SKM-1 (cell line): ENCODE results near the gene MST1.

Experiments
- DNase-seq: peaks from one replicate; lab custom pipeline; 2025; ENCODE audit not compliant: unreplicated experiment; lab: John Stamatoyannopoulos, UW

Gene MST1

GRCh38 chr3:49680493-49681231, 8.6 kb downstream of the MST1 start:
- no peak for DNase-seq

- no peak for DNase-seq
Measured at GRCh38 chr3:49675912-49676311, 13.4 kb downstream of the MST1 start.

GRCh38 chr3:49674497-49674983, 14.7 kb downstream of the MST1 start:
- DNase-seq: no peak

GRCh38 chr3:49673715-49674496, 15.4 kb downstream of the MST1 start, which contains the start of gene APEH:
APEH (plus strand) TSS chr3:49674351; CDS start chr3:49674402, 51 bp downstream.
- DNase-seq: no peak

- DNase-seq: no peak
Measured at GRCh38 chr3:49673121-49673714, 16.1 kb downstream of the MST1 start.

- no peak for DNase-seq
Measured at GRCh38 chr3:49671291-49672288, 17.7 kb downstream of the MST1 start.

- DNase-seq: no peak
Measured at GRCh38 chr3:49670940-49671290, 18.4 kb downstream of the MST1 start.

GRCh38 chr3:49669352-49669751, 19.9 kb downstream of the MST1 start:
- DNase-seq: no peak

- DNase-seq: no peak
Measured at GRCh38 chr3:49668861-49669260, 20.4 kb downstream of the MST1 start.

GRCh38 chr3:49668414-49668797, 20.9 kb downstream of the MST1 start:
- DNase-seq: no peak

GRCh38 chr3:49667701-49668413, 21.4 kb downstream of the MST1 start:
- no peak for DNase-seq

GRCh38 chr3:49666592-49666991, 22.7 kb downstream of the MST1 start:
- no peak for DNase-seq

- no peak for DNase-seq
Measured at GRCh38 chr3:49665822-49666519, 23.3 kb downstream of the MST1 start.

GRCh38 chr3:49664300-49664699, 25.0 kb downstream of the MST1 start:
- no peak for DNase-seq

- no peak for DNase-seq
Measured at GRCh38 chr3:49663831-49664230, 25.4 kb downstream of the MST1 start.

GRCh38 chr3:49662720-49663413, 26.4 kb downstream of the MST1 start:
- DNase-seq: no peak

GRCh38 chr3:49662021-49662420, 27.3 kb downstream of the MST1 start:
- DNase-seq: no peak

GRCh38 chr3:49661281-49661680, 28.0 kb downstream of the MST1 start:
- no peak for DNase-seq

- DNase-seq: no peak
Measured at GRCh38 chr3:49659756-49660155, 29.5 kb downstream of the MST1 start.
